K562 (cell line): ENCODE data around the gene RPS6KA4. TPM values are rescaled to one million over a fixed set of nuclear protein-coding genes. Genes with fewer than 3 reads are reported as not detected.

Experiments used
- ARID1B ChIP-seq: fragments of 450-650 bp; IDR thresholded peaks from 2 replicates; pipeline ENCODE4 v1.6.1; 2016; ENCODE audit warnings: antibody characterized with exemption, mild to moderate bottlenecking, inconsistent platforms
- CCAR2 ChIP-seq: fragments of 200-400 bp; formaldehyde crosslinking; IDR thresholded peaks from 2 replicates; pipeline ENCODE4 v1.6.1; 2017; ENCODE audit warnings: mild to moderate bottlenecking, low read depth, low read length
- CHD2 ChIP-seq: IDR thresholded peaks from 2 replicates; pipeline ENCODE4 v1.6.1; 2011; ENCODE audit warnings: low read depth, low read length
- CHD4 ChIP-seq: fragments of 200-600 bp; sonication (generic); IDR thresholded peaks from 3 replicates; pipeline ENCODE4 v1.6.1; 2012; ENCODE audit warnings: low read depth, mild to moderate bottlenecking, mixed read lengths, low read length, inconsistent platforms; ENCODE audit not compliant: insufficient read depth, insufficient replicate concordance, poor library complexity, severe bottlenecking
- CTBP1 ChIP-seq: fragments of 450-650 bp; IDR thresholded peaks from 2 replicates; pipeline ENCODE4 v1.6.1; 2016; ENCODE audit warnings: borderline replicate concordance
- ERF ChIP-seq: fragments of 450-650 bp; formaldehyde crosslinking; IDR thresholded peaks from 2 replicates; pipeline ENCODE4 v1.4.0; 2020; ENCODE audit warnings: mild to moderate bottlenecking, mixed read lengths
- GATA2 ChIP-seq: sonication (generic); formaldehyde crosslinking; IDR thresholded peaks from 2 replicates; pipeline ENCODE4 v1.4.0; 2020; ENCODE audit warnings: mild to moderate bottlenecking, missing genetic modification reagents
- GTF2F1 ChIP-seq: IDR thresholded peaks from 2 replicates; pipeline ENCODE4 v1.6.1; 2011; ENCODE audit warnings: low read depth, low read length, improper control_type of control experiment
- HDAC3 ChIP-seq: fragments of 450-650 bp; IDR thresholded peaks from 2 replicates; pipeline ENCODE4 v1.6.1; 2018; ENCODE audit warnings: borderline replicate concordance, mild to moderate bottlenecking, moderate library complexity; ENCODE audit not compliant: partially characterized antibody
- ILF3 ChIP-seq: fragments of 450-650 bp; IDR thresholded peaks from 2 replicates; pipeline ENCODE4 v1.6.1; 2018; ENCODE audit warnings: antibody characterized with exemption, mild to moderate bottlenecking, moderate library complexity, borderline replicate concordance
- KDM1A ChIP-seq, 2 experiments: fragments of 450-650 bp; IDR thresholded peaks; 2 replicates each; pipeline ENCODE4 v1.6.1; 2016; ENCODE audit warnings: mild to moderate bottlenecking in 2 of 2
- NCOR1 ChIP-seq: fragments of 450-650 bp; IDR thresholded peaks from 2 replicates; pipeline ENCODE4 v1.6.1; 2016; ENCODE audit warnings: mild to moderate bottlenecking, moderate library complexity
- PCBP1 ChIP-seq: fragments of 200-400 bp; formaldehyde crosslinking; IDR thresholded peaks from 2 replicates; pipeline ENCODE4 v1.6.1; 2018; ENCODE audit warnings: mild to moderate bottlenecking, low read depth, low read length; ENCODE audit not compliant: poor library complexity, severe bottlenecking
- PRDM10 ChIP-seq: fragments of 450-650 bp; IDR thresholded peaks from 2 replicates; pipeline ENCODE4 v1.6.1; 2018; ENCODE audit not compliant: partially characterized antibody
- PRPF4 ChIP-seq: fragments of 200-400 bp; formaldehyde crosslinking; IDR thresholded peaks from one replicate; pipeline ENCODE4 v1.6.1; 2017; ENCODE audit warnings: low read length, low read depth, mild to moderate bottlenecking; ENCODE audit not compliant: insufficient read depth, poor library complexity, severe bottlenecking
- PURB ChIP-seq: sonication (generic); formaldehyde crosslinking; IDR thresholded peaks from 2 replicates; pipeline ENCODE4 v1.9.0; 2021; ENCODE audit warnings: low read depth, mild to moderate bottlenecking, missing genetic modification reagents
- RBFOX2 ChIP-seq: fragments of 200-400 bp; formaldehyde crosslinking; IDR thresholded peaks from 2 replicates; pipeline ENCODE4 v1.6.1; 2017; ENCODE audit warnings: low read depth, mild to moderate bottlenecking, low read length, moderate library complexity
- SRSF1 ChIP-seq: fragments of 200-400 bp; formaldehyde crosslinking; IDR thresholded peaks from 2 replicates; pipeline ENCODE4 v1.6.1; 2017; ENCODE audit warnings: mild to moderate bottlenecking, low read depth, low read length, moderate library complexity
- TAF7 ChIP-seq: fragments of 450-650 bp; IDR thresholded peaks from 2 replicates; pipeline ENCODE4 v1.6.1; 2016; ENCODE audit warnings: missing genetic modification characterization, missing compliant biosample characterization
- TCF7L2 ChIP-seq: fragments of 150-350 bp; IDR thresholded peaks from 2 replicates; pipeline ENCODE4 v1.6.1; 2016; ENCODE audit warnings: low read depth, mild to moderate bottlenecking, low read length, moderate library complexity
- ZKSCAN8 ChIP-seq: fragments of 200-800 bp; sonication (Bioruptor generic); IDR thresholded peaks from 2 replicates; pipeline ENCODE4 v1.6.1; 2016; ENCODE audit warnings: missing genetic modification characterization, missing compliant biosample characterization
- ZNF232 ChIP-seq: sonication (generic); formaldehyde crosslinking; IDR thresholded peaks from 2 replicates; pipeline ENCODE4 v1.8.0; 2022; ENCODE audit warnings: mild to moderate bottlenecking, missing genetic modification reagents
- ZNF253 ChIP-seq: fragments of 250-450 bp; sonication (Bioruptor Pico); conservative IDR thresholded peaks from 2 replicates; pipeline ENCODE4 v1.6.1; 2021; ENCODE audit warnings: mild to moderate bottlenecking
- ZNF445 ChIP-seq: fragments of 250-450 bp; sonication (Bioruptor Pico); IDR thresholded peaks from 2 replicates; pipeline ENCODE4 v1.4.0; 2020; ENCODE audit warnings: low read depth, mild to moderate bottlenecking, moderate library complexity
- ZNF766 ChIP-seq: fragments of 200-800 bp; sonication (Bioruptor generic); conservative IDR thresholded peaks from 2 replicates; pipeline ENCODE4 v1.6.1; 2016; ENCODE audit warnings: missing genetic modification characterization, missing compliant biosample characterization
- polyA plus RNA-seq, 8 experiments: library from polyadenylated mRNA; depleted of rRNA in 4 of 8; stranded (reverse) in 5 of 8; unstranded in 3 of 8; fragments of >200 nt; fragmentation: Nextera tagmentation in 2 of 8; fragmentation: Illumina TruSeq in 1 of 8; extraction: Ambion mirVana in 2 of 8; extraction: Trizol in 1 of 8; gene quantifications; 2 replicates each; pipeline versions ENCODE4 v1.2.1 to v1.2.3, GENCODE V29; 2011 to 2014; ENCODE audit warnings: inconsistent platforms in 1 of 8, missing spikeins in 1 of 8
- total RNA-seq, 7 experiments: library from RNA; depleted of rRNA in 6 of 7; stranded (reverse); fragments of >200 nt in 6 of 7; fragmentation: Illumina TruSeq in 2 of 7; extraction: Trizol in 2 of 7; gene quantifications; 2 replicates each; pipeline versions ENCODE4 v1.2.1 to v1.2.3, GENCODE V29; 2011 to 2021; ENCODE audit warnings: low replicate concordance in 1 of 7
- TF ChIP-seq, protein P1 (sequence below): sonication (generic); formaldehyde crosslinking; IDR thresholded peaks from 2 replicates; pipeline ENCODE4 v1.8.0; 2022; ENCODE audit warnings: mild to moderate bottlenecking, missing genetic modification reagents

RPS6KA4 gene
- total and polyA plus RNA-seq, 9 of the 15 experiments (the other 6 are each of a cell fraction or from before 2014, with no cell fraction given), result 0.15 to 23.8 (median 9.8) TPM

GRCh38 chr11:64317961-64318765, 40.8 kb upstream of the RPS6KA4 start, which contains the start of gene PRDX5 (continued):
- TF ChIP-seq PCBP1, result no peak
- no peak for TF ChIP-seq NCOR1
- no peak for TF ChIP-seq CHD4
- TF ChIP-seq, protein P1, sequence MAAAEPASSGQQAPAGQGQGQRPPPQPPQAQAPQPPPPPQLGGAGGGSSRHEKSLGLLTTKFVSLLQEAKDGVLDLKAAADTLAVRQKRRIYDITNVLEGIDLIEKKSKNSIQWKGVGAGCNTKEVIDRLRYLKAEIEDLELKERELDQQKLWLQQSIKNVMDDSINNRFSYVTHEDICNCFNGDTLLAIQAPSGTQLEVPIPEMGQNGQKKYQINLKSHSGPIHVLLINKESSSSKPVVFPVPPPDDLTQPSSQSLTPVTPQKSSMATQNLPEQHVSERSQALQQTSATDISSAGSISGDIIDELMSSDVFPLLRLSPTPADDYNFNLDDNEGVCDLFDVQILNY (CRISPR knock-in tag), result no peak
- TF ChIP-seq PURB (CRISPR knock-in tag), result no peak
- TF ChIP-seq ZKSCAN8, result no peak
- no peak for TF ChIP-seq TAF7 (tag)
- TF ChIP-seq RBFOX2, result peak; percentile 82
- TF ChIP-seq CCAR2, result no peak
- TF ChIP-seq ILF3, result no peak
- no peak for TF ChIP-seq ZNF232 (CRISPR knock-in tag)
- TF ChIP-seq CHD2, result no peak
- TF ChIP-seq CTBP1, result peak; percentile 93
- peak; percentile 84 for TF ChIP-seq ERF (CRISPR knock-in tag)
- no peak for TF ChIP-seq HDAC3
- TF ChIP-seq PRPF4, result no peak
- TF ChIP-seq GTF2F1, result no peak
- TF ChIP-seq SRSF1, result no peak
- TF ChIP-seq KDM1A (IDR thresholded peaks at IDR 0.05), result no peak
- TF ChIP-seq PRDM10, result peak; percentile 38
- TF ChIP-seq ZNF445 (CRISPR knock-in tag), result no peak
- TF ChIP-seq ZNF253, result no peak
- no peak for TF ChIP-seq TCF7L2
- TF ChIP-seq ARID1B, result peak; percentile 33; the same call in 1 of the 2 replicates
- TF ChIP-seq GATA2 (CRISPR knock-in tag), result no peak
- TF ChIP-seq ZNF766, result no peak
